PC-3 (cell line): ENCODE results near the gene USP30. TPM values are rescaled to one million over a fixed set of nuclear protein-coding genes. Genes with fewer than 3 reads are reported as not detected.

Experiments used
- ATAC-seq: fragments of 200-7000 bp; cut with Tn5 transposase; 2 replicates; pipeline ENCODE4 v1.9.1; 2020; ENCODE audit warnings: mild to moderate bottlenecking, moderate library complexity
- BruUV-seq: library from RNA; stranded (reverse); fragments of 400-500 nt; replicated peaks from 2 replicates; lab custom pipeline; 2021; lab: Mats Ljungman, UMichigan
- CTCF ChIA-PET: fragments of 300-600 bp; sonication (Branson Sonifier 250); formaldehyde crosslinking; loops from one replicate; lab custom pipeline; 2022; ENCODE audit warnings: antibody characterized with exemption; lab: Charles Lee
- POLR2A ChIA-PET: fragments of 300-600 bp; sonication (Branson Sonifier 250); formaldehyde crosslinking; loops from one replicate; lab custom pipeline; 2022; ENCODE audit warnings: antibody characterized with exemption; ENCODE audit not compliant: unreplicated experiment; lab: Charles Lee
- DNase-seq: peaks from one replicate; pipeline ENCODE4 v3.0.0-alpha.2; 2015
- H2AFZ ChIP-seq: fragments of 300-600 bp; sonication (generic); 2 replicates; pipeline ENCODE4 v1.6.0; 2016; ENCODE audit warnings: antibody characterized with exemption, low read length
- H3F3A ChIP-seq: fragments of 300-600 bp; sonication (generic); one replicate; pipeline ENCODE4 v1.6.0; 2017; ENCODE audit warnings: antibody characterized with exemption, low read length, control low read depth, mild to moderate bottlenecking; ENCODE audit not compliant: unreplicated experiment
- H3K27ac ChIP-seq: fragments of 300-600 bp; sonication (generic); 2 replicates; pipeline ENCODE4 v1.5.1; 2016; ENCODE audit warnings: mild to moderate bottlenecking, low read length
- H3K27me3 ChIP-seq: fragments of 300-600 bp; sonication (generic); 2 replicates; pipeline ENCODE4 v1.6.1; 2016; ENCODE audit warnings: low read length, mixed read lengths
- H3K36me3 ChIP-seq: fragments of 300-600 bp; sonication (generic); 2 replicates; pipeline ENCODE4 v1.6.1; 2016; ENCODE audit warnings: low read depth, mixed run types, low read length, mixed read lengths
- H3K4me1 ChIP-seq: fragments of 300-600 bp; sonication (generic); 2 replicates; pipeline ENCODE4 v1.5.1; 2016; ENCODE audit warnings: low read length; ENCODE audit not compliant: insufficient read depth
- H3K4me2 ChIP-seq: fragments of 300-600 bp; sonication (generic); 2 replicates; pipeline ENCODE4 v1.6.0; 2016; ENCODE audit warnings: low read length
- H3K4me3 ChIP-seq: fragments of 300-600 bp; sonication (generic); 2 replicates; pipeline ENCODE4 v1.5.1; 2016; ENCODE audit warnings: mild to moderate bottlenecking, low read length, mixed read lengths
- H3K79me2 ChIP-seq: fragments of 300-600 bp; sonication (generic); 2 replicates; pipeline ENCODE4 v1.6.1; 2017; ENCODE audit warnings: low read length, mixed read lengths
- H3K9ac ChIP-seq: fragments of 300-600 bp; sonication (generic); 2 replicates; pipeline ENCODE4 v1.6.0; 2016; ENCODE audit warnings: mild to moderate bottlenecking, low read length
- H3K9me2 ChIP-seq: fragments of 300-600 bp; sonication (generic); replicated peaks from 2 replicates; pipeline ENCODE4 v1.6.1; 2016; ENCODE audit warnings: mixed run types, low read length, mixed read lengths
- H3K9me3 ChIP-seq: fragments of 300-600 bp; sonication (generic); 2 replicates; pipeline ENCODE4 v1.6.1; 2016; ENCODE audit warnings: low read length, mixed read lengths
- H4K20me1 ChIP-seq: fragments of 300-600 bp; sonication (generic); 2 replicates; pipeline ENCODE4 v1.6.1; 2016; ENCODE audit warnings: low read length, mixed read lengths
- CTCF ChIP-seq: fragments of 300-600 bp; sonication (generic); conservative IDR thresholded peaks from 2 replicates; pipeline ENCODE4 v1.5.1; 2017; ENCODE audit warnings: antibody characterized with exemption, low read depth, mild to moderate bottlenecking, low read length
- EZH2 ChIP-seq: fragments of 300-600 bp; sonication (generic); IDR thresholded peaks from one replicate; pipeline ENCODE4 v1.6.1; 2017; ENCODE audit warnings: antibody characterized with exemption, mild to moderate bottlenecking, low read length; ENCODE audit not compliant: unreplicated experiment
- EZH2phosphoT487 ChIP-seq: fragments of 300-600 bp; sonication (generic); IDR thresholded peaks from 2 replicates; pipeline ENCODE4 v1.6.1; 2018; ENCODE audit warnings: mild to moderate bottlenecking, antibody characterized with exemption, low read length, borderline replicate concordance
- intact Hi-C: fragments of 100-400 bp; cut with micrococcal nuclease; formaldehyde crosslinking; loops from 2 replicates; pipeline ENCODE4 v1.9.0; 2023
- total RNA-seq: library from RNA; depleted of rRNA; stranded (reverse); fragments of >200 nt; gene quantifications from 2 replicates; pipeline ENCODE4 v1.2.3, GENCODE V29; 2014

Gene USP30
- total RNA-seq, 1 experiment from 2014 or later = 13.6 TPM

- intact Hi-C loops = no loop called here
- Histone ChIP-seq H3K4me2 (no peak overlapping the region), H4K20me1 (no peaks in the 10 kb centered on the region), H2AFZ (no peak overlapping the region), H3K27ac (no peak overlapping the region), H3K9me3 (no peaks in the 10 kb centered on the region), H3K4me1 (no peaks in the 10 kb centered on the region), H3K9ac (no peak overlapping the region), H3K79me2 (no peaks in the 10 kb centered on the region), H3F3A (no peaks in the 10 kb centered on the region), H3K36me3 (no peaks in the 10 kb centered on the region), H3K4me3 (no peak overlapping the region), H3K9me2 (no peaks in the 10 kb centered on the region), H3K27me3 (no peaks in the 10 kb centered on the region)
- ATAC-seq = no peak
- TF ChIP-seq EZH2phosphoT487 (no peak), CTCF (no peak), EZH2 (no peak)
- ChIA-PET CTCF (no interaction called here), POLR2A (interaction anchor here (0.6 kb wide), 1 partner anchor 34 kb away, joined by 5 read pairs; no protein-coding TSS in a partner anchor)
- no peak for DNase-seq
- BruUV-seq = no TSS peak
Measured at GRCh38 chr12:109120095-109120494, 67.7 kb downstream of the USP30 start.

GRCh38 chr12:109120557-109120956 lies 68.2 kb downstream of the USP30 start:
- DNase-seq (no peak), ATAC-seq (no peak)
- no TSS peak for BruUV-seq
- Histone ChIP-seq H3K36me3 (no peaks in the 10 kb centered on the region), H3K4me2 (no peak overlapping the region), H3K27ac (no peak overlapping the region), H3K9me2 (no peaks in the 10 kb centered on the region), H3K27me3 (no peaks in the 10 kb centered on the region), H2AFZ (no peak overlapping the region), H3K9ac (no peak overlapping the region), H3K4me1 (no peaks in the 10 kb centered on the region), H3K9me3 (no peaks in the 10 kb centered on the region), H3F3A (no peaks in the 10 kb centered on the region), H4K20me1 (no peaks in the 10 kb centered on the region), H3K4me3 (no peak overlapping the region), H3K79me2 (no peaks in the 10 kb centered on the region)
- ChIA-PET POLR2A (no interaction called here), CTCF (no interaction called here)
- intact Hi-C loops = no loop called here
- TF ChIP-seq EZH2 (no peak), EZH2phosphoT487 (no peak), CTCF (no peak)

GRCh38 chr12:109121346-109121880 lies 69.0 kb downstream of the USP30 start:
- DNase-seq (no peak), ATAC-seq (no peak)
- Histone ChIP-seq H3F3A (no peaks in the 10 kb centered on the region), H3K27ac (no peak overlapping the region), H3K36me3 (no peaks in the 10 kb centered on the region), H3K9me2 (no peaks in the 10 kb centered on the region), H3K9ac (no peak overlapping the region), H4K20me1 (no peaks in the 10 kb centered on the region), H3K4me1 (no peaks in the 10 kb centered on the region), H3K4me3 (no peak overlapping the region), H3K4me2 (no peak overlapping the region), H3K79me2 (no peaks in the 10 kb centered on the region), H2AFZ (no peak overlapping the region), H3K27me3 (no peaks in the 10 kb centered on the region), H3K9me3 (no peaks in the 10 kb centered on the region)
- no peak for TF ChIP-seq CTCF
- no peak for TF ChIP-seq EZH2
- no peak for TF ChIP-seq EZH2phosphoT487
- BruUV-seq = no TSS peak
- CTCF ChIA-PET = no interaction called here
- POLR2A ChIA-PET = no interaction called here
- intact Hi-C loops = no loop called here
